Thymus (tissue), 11 donors: ENCODE data around the gene CHST9. TPM values are rescaled to one million over a fixed set of nuclear protein-coding genes. Genes with fewer than 3 reads are reported as not detected.

Experiments
- DNase-seq, 9 donors: peaks; one replicate each; pipeline ENCODE4 v3.0.0-alpha.2; 2013; ENCODE audit warnings: low spot score in 9 of 9, low read depth in 6 of 9, missing footprints in 1 of 9
- H3K27ac ChIP-seq, 2 donors: one replicate each; pipeline ENCODE4 v1.5.1; 2013; ENCODE audit warnings: control low read depth in 1 of 2, low read depth in 1 of 2, low read length in 1 of 2, mild to moderate bottlenecking in 1 of 2, moderate library complexity in 1 of 2
- H3K27me3 ChIP-seq, 2 donors: one replicate each; pipeline ENCODE4 v1.5.1; 2013; ENCODE audit warnings: low read length in 1 of 2; ENCODE audit not compliant: control insufficient read depth in 2 of 2, insufficient read depth in 1 of 2
- H3K36me3 ChIP-seq, 2 donors: one replicate each; pipeline ENCODE4 v1.5.1; 2013; ENCODE audit warnings: low read length in 1 of 2, mild to moderate bottlenecking in 1 of 2, moderate library complexity in 1 of 2; ENCODE audit not compliant: control insufficient read depth in 2 of 2, insufficient read depth in 2 of 2
- H3K4me1 ChIP-seq, 2 donors: one replicate each; pipeline ENCODE4 v1.5.1; 2013; ENCODE audit warnings: low read length in 2 of 2; ENCODE audit not compliant: control insufficient read depth in 2 of 2, insufficient read depth in 2 of 2
- H3K4me3 ChIP-seq, 2 donors: one replicate each; pipeline ENCODE4 v1.5.1; 2013; ENCODE audit warnings: low read length in 2 of 2, control low read depth in 1 of 2, mild to moderate bottlenecking in 1 of 2
- H3K9me3 ChIP-seq, 2 donors: one replicate each; pipeline ENCODE4 v1.5.1; 2013; ENCODE audit warnings: low read length in 1 of 2, mild to moderate bottlenecking in 1 of 2; ENCODE audit not compliant: control insufficient read depth in 2 of 2, insufficient read depth in 1 of 2
- WGBS: extraction: QIAGEN DNeasy Blood & Tissue Kit; methylation state at CpG from one replicate; pipeline ENCODE4 v1.1.7; 2013; 5-methylcytosine and 5-hydroxymethylcytosine counted together
- polyA plus RNA-seq: library from polyadenylated mRNA; stranded (reverse); fragments of 200-250 nt; gene quantifications from one replicate; pipeline ENCODE4 v1.2.3, GENCODE V29; 2013
- total RNA-seq: library from RNA; stranded (reverse); fragments of 120-200 nt; gene quantifications from one replicate; pipeline ENCODE4 v1.2.4, GENCODE V29; 2013
- donor health status: healthy.

CHST9 gene
- total and polyA plus RNA-seq, 2 donors = 0.24 to 0.87 TPM

DNA sequence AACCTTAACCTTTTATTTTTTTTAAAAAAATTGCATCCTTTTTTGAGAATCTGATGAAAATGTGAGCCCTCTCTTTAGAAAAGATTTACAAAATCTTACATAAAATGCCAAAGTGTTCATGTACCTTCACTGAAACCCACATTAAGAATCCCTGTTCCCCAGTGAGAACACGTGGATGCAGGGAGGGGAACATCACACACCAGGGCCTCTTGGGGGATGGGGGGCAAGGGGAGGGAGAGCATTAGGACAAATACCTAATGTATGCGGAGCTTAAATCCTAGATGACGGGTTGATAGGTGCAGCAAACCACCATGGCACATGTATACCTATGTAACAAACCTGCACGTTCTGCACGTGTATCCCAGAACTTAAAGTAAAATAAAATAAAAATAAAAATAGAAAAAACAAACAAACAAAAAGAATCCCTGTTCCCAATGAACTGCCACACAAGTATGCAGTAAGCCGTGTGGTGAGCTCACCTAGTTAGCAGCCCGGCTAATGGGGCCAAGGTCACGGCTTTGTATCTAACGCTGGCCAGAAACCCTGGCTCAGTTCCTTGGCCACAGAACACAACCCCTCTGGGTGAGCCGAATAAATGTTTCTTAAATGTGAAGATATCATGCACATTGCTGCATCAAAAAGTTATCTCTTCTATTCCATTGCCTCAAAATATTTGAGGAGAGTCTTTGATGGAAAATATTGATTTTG is 41.4 kb downstream of the CHST9 start:
- WGBS = 80% methylated on average over 10 of the region's 10 CpGs
- no peaks in the 10 kb centered on the region for H3K9me3 ChIP-seq
- DNase-seq = no peak

DNA sequence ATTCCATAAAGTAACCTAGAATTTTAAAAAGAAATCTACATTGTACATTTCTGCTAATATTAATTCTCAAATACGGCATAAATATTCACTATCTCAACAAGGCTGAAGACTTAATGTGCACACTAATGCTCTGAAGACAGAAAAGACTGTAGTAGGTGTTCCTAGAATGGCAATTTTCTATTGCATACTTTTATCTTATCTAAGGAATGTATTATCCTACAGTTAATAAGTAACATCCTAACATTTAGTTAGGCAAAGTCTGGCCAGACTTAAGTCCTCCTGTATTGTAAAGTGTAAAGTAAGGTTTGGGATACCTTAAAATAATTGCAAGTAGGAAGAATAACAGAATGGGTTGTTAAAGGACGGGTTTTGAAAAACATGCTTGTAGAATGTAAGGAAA is 42.2 kb downstream of the CHST9 start:
- DNase-seq = no peak
- Histone ChIP-seq H3K9me3 (no peaks in the 10 kb centered on the region), H3K36me3 (no peaks in the 10 kb centered on the region), H3K4me1 (no peaks in the 10 kb centered on the region), H3K4me3 (no peak overlapping the region), H3K27me3 (no peaks in the 10 kb centered on the region), H3K27ac (no peak overlapping the region)
- WGBS = 89% methylated on average over 2 of the region's 2 CpGs

More for the DNA sequence above, 41.4 kb downstream of the CHST9 start:
- Histone ChIP-seq H3K27me3 (no peaks in the 10 kb centered on the region), H3K4me3 (no peak overlapping the region), H3K4me1 (no peaks in the 10 kb centered on the region), H3K36me3 (no peaks in the 10 kb centered on the region), H3K27ac (no peak overlapping the region)

DNA sequence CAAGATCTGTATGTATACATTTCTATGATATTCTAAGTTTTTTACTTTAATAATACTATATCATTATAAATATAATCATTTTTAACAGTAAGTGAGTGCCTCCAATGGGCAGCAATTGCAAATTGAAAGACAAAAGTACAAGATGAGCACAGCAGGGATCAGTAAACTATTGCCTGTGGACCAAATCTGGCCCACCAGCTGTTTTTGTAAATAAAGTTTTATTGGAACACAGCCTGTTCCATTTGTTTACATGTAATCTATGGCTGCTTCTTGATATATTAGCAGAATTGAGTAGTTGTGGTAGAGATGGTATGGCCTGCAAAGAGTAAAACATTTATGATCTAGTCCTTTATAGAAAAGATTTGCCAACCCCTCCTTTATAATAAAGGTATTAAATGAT is 43.2 kb downstream of the CHST9 start:
- Histone ChIP-seq H3K4me3 (no peak overlapping the region), H3K4me1 (no peaks in the 10 kb centered on the region), H3K27me3 (no peaks in the 10 kb centered on the region), H3K9me3 (no peaks in the 10 kb centered on the region), H3K27ac (no peak overlapping the region), H3K36me3 (no peaks in the 10 kb centered on the region)
- DNase-seq = no peak

DNA sequence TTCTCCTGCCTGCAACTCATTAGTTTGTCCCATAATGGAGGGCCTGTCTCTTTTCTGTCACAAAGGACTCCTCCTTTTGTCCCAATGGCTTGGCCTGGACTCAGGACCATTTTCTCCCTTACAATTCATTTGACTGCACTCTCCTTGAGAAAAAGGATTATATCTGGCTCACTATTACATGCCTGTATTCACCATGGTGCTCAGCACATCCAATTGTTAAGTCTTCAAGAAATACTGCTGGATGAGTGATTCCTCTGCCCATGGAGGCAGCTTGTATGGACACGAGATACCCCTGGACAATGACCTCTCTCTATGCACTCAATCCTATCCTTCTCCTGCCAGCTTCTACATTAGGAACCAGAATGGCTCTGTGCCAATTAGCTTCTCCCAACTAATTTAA is 47.0 kb downstream of the CHST9 start:
- Histone ChIP-seq H3K27ac (no peak overlapping the region), H3K4me3 (no peak overlapping the region), H3K4me1 (no peaks in the 10 kb centered on the region), H3K9me3 (no peaks in the 10 kb centered on the region), H3K36me3 (no peaks in the 10 kb centered on the region), H3K27me3 (no peaks in the 10 kb centered on the region)
- 87% methylated on average over 1 of the region's 1 CpG for WGBS
- DNase-seq = no peak

DNA sequence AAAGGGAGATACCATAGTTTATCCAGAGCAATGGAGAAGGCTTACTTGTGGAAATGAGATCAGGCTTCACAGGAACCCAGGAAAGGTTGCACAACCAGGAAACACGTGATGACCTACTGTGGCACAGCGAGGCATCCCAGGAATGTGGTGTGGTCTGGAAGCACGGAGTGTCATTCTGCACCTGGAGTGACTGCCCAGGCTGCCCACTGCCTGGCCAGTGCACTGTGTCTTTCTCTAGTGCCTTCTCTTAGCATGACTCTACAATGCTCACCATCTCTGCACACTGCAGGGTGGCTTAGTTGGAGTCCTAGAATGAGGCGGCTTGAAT is 48.9 kb downstream of the CHST9 start:
- no peaks in the 10 kb centered on the region for H3K27me3 ChIP-seq
- no peaks in the 10 kb centered on the region for H3K36me3 ChIP-seq
- WGBS = 70% methylated on average over 4 of the region's 4 CpGs
- no peak overlapping the region for H3K4me3 ChIP-seq
- H3K9me3 ChIP-seq = no peaks in the 10 kb centered on the region
- no peaks in the 10 kb centered on the region for H3K4me1 ChIP-seq
- no peak for DNase-seq
- H3K27ac ChIP-seq = no peak overlapping the region

DNA sequence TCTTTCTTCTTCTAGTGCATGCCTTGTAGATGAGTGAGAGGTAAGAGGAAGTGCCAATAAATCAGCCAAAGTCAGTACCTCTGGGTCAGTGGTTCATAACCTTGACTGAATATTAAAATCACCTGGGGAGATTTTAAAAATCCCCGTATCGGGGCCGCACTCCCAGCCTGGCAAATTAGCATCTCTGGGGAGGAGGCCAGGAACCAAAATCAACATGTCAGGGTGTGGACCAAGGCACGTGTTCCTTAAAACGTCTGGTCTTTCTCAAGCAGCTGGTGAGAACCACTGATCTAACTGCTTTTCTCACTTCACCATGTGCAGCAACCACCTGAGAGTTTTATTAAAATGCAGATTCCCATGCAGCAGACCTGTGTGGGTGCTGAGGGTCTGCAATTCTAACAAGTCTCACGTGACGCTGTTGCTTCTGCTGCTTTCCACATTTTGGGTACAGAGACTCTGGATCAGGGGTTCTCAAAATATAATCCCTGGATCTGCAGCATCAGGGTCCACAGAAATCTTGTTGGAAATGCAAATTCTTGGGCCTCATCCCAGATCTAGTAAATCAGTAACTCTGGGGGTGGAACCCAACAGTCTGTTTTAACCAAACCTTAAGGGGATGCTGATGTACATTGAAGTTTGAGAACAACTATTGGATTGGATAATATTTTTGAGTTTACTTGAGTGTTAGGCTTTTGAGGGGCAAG is 49.5 kb downstream of the CHST9 start:
- no peak for DNase-seq
- H3K27me3 ChIP-seq = no peaks in the 10 kb centered on the region
- 71% methylated on average over 7 of the region's 7 CpGs for WGBS

DNA sequence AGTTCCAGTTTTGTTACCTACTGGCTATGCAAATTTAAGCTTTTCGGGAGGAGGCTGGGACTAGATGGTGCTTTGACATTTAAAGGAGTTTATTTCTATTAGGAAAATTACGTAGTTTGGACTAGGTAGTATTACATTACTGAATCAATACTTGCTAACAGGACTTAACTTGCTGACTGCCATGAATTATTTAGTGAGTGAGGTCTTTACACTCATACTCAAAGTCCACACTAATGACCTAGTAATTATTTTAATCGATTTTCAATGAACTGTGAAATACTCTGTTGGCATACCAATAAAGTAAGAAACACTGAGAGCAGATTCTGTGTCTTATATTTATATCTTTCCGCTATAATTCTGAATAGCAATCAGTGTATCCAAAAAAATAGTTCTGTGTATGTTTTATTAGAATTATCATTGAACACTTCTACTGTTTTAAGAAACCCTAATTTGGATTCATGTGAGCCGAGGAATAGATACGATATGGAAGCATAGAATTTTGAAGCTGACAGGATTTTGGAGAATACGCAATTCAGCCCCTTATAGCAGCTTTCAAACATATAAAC is 55.0 kb downstream of the CHST9 start:
- no peaks in the 10 kb centered on the region for H3K9me3 ChIP-seq
- H3K4me1 ChIP-seq = no peaks in the 10 kb centered on the region
- H3K36me3 ChIP-seq = no peaks in the 10 kb centered on the region
- WGBS = 87% methylated on average over 7 of the region's 7 CpGs
- H3K4me3 ChIP-seq = no peak overlapping the region
- DNase-seq = no peak
- no peak overlapping the region for H3K27ac ChIP-seq
- no peaks in the 10 kb centered on the region for H3K27me3 ChIP-seq

More for the DNA sequence above, 49.5 kb downstream of the CHST9 start:
- Histone ChIP-seq H3K4me3 (no peak overlapping the region), H3K36me3 (no peaks in the 10 kb centered on the region), H3K27ac (no peak overlapping the region), H3K9me3 (no peaks in the 10 kb centered on the region), H3K4me1 (no peaks in the 10 kb centered on the region)

DNA sequence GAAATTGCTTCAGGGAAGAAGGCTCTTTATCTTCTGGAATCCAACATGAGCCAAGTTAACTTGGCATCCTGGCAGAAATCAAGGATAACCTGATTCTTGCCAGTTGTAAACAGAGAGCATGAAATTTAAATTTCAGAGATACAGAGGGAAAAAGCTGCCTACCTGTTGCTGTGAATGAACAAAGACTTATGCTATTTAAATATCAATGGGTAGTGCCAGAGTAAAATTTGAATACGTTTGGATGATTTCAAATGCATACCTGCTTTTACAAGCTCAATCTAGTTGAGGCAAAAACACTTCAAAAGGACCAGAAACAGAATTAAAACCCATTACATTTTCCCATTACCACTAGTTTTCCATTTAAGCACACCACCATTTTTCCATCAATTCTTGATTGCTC is 60.9 kb downstream of the CHST9 start:
- DNase-seq = no peak
- H3K27ac ChIP-seq = no peak overlapping the region
- no peak overlapping the region for H3K4me3 ChIP-seq
- 37% methylated on average over 1 of the region's 1 CpG for WGBS
- no peaks in the 10 kb centered on the region for H3K27me3 ChIP-seq
- no peaks in the 10 kb centered on the region for H3K36me3 ChIP-seq
- H3K4me1 ChIP-seq = no peaks in the 10 kb centered on the region
- no peaks in the 10 kb centered on the region for H3K9me3 ChIP-seq

DNA sequence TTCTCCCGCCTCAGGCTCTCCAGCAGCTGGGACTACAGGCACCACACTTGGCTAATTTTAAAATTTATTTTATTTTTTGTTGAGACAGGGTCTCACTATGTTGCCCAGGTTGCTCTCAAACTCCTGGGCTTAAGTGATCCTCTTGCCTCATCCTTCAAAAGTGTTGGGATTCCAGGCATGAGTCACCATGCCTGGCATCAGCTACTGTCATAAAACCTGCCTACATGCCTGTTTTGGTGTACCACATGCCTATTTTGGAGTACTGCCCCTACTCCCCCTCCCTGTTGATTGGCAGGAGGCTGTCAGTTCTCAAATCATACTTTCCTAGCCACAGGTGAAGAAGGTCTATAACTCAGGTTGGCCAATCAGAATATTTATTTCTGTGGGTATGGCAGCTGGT is 64.0 kb downstream of the CHST9 start:
- H3K27me3 ChIP-seq = no peaks in the 10 kb centered on the region
- no peak for DNase-seq
- H3K9me3 ChIP-seq = no peaks in the 10 kb centered on the region
- H3K27ac ChIP-seq = no peak overlapping the region
- WGBS = 96% methylated on average over 1 of the region's 1 CpG
- no peaks in the 10 kb centered on the region for H3K36me3 ChIP-seq
- no peak overlapping the region for H3K4me3 ChIP-seq
- no peaks in the 10 kb centered on the region for H3K4me1 ChIP-seq
